HG02970 (cell line): Measurements from ENCODE around the gene DUOXA1.
"Not testable (repeated sequence)": the region's sequence is repeated elsewhere in the genome, so short reads cannot be mapped to it uniquely, and the experiment has no call there.

ENCODE experiments used
- ATAC-seq: cut with Tn5 transposase; IDR thresholded peaks from one replicate; pipeline ENCODE4 v1.9.1; 2021; ENCODE audit warnings: mild to moderate bottlenecking, moderate library complexity, moderate number of reproducible peaks; ENCODE audit not compliant: unreplicated experiment, low FRiP score

Gene DUOXA1

GRCh38 chr15:45151998-45152828 is 22.5 kb upstream of the DUOXA1 start:
- ATAC-seq: no peak

- no peak for ATAC-seq
These were observed 21.3 kb upstream of the DUOXA1 start for GRCh38 chr15:45150997-45151396.

GRCh38 chr15:45150481-45150880 is 20.8 kb upstream of the DUOXA1 start:
- no peak for ATAC-seq

- no peak for ATAC-seq
These were observed 19.4 kb upstream of the DUOXA1 start for GRCh38 chr15:45149060-45149459.

GRCh38 chr15:45148076-45149059 is 18.7 kb upstream of the DUOXA1 start:
- no peak for ATAC-seq

- no peak for ATAC-seq
These were observed 17.9 kb upstream of the DUOXA1 start for GRCh38 chr15:45147606-45148005.

- no peak for ATAC-seq
These were observed 16.7 kb upstream of the DUOXA1 start for GRCh38 chr15:45146405-45146804.

- no peak for ATAC-seq
These were observed 15.1 kb upstream of the DUOXA1 start for GRCh38 chr15:45144775-45145174.

- no peak for ATAC-seq
These were observed 14.3 kb upstream of the DUOXA1 start for GRCh38 chr15:45143946-45144345.

- no peak for ATAC-seq
These were observed 13.4 kb upstream of the DUOXA1 start for GRCh38 chr15:45143056-45143455.

- ATAC-seq: no peak
These were observed 11.7 kb upstream of the DUOXA1 start for GRCh38 chr15:45141386-45141785.

- ATAC-seq: no peak
These were observed 11.0 kb upstream of the DUOXA1 start for GRCh38 chr15:45140557-45141250.

- no peak for ATAC-seq
These were observed 10.1 kb upstream of the DUOXA1 start for GRCh38 chr15:45139770-45140169.

GRCh38 chr15:45138814-45139765 is 9.4 kb upstream of the DUOXA1 start:
- no peak for ATAC-seq

- no peak for ATAC-seq
These were observed 8.0 kb upstream of the DUOXA1 start for GRCh38 chr15:45137703-45138102.

- no peak for ATAC-seq
These were observed 6.7 kb upstream of the DUOXA1 start for GRCh38 chr15:45136378-45136764.

- not testable (repeated sequence) for ATAC-seq
These were observed 6.2 kb upstream of the DUOXA1 start for GRCh38 chr15:45135705-45136377.

- no peak for ATAC-seq
These were observed 5.3 kb upstream of the DUOXA1 start for GRCh38 chr15:45134682-45135604.
